ENCODE data around the gene SYTL2.

The SYTL2 gene

GRCh38 chr11:85726381-85726780 lies 84.6 kb downstream of the SYTL2 start:
- no peak for DNase-seq (ENCODE audit: low read depth in 2 of 2)

- no peak for DNase-seq (ENCODE audit: low read depth in 2 of 2)
Measured at GRCh38 chr11:85725510-85726258, 85.3 kb downstream of the SYTL2 start.

GRCh38 chr11:85724748-85725465 lies 86.0 kb downstream of the SYTL2 start:
- DNase-seq (ENCODE audit: low read depth in 2 of 2) = no peak

GRCh38 chr11:85723088-85723487 lies 87.9 kb downstream of the SYTL2 start:
- DNase-seq (ENCODE audit: low read depth in 2 of 2) = no peak

GRCh38 chr11:85721191-85721590 lies 89.8 kb downstream of the SYTL2 start:
- no peak for DNase-seq (ENCODE audit: low read depth in 2 of 2)

GRCh38 chr11:85718991-85719807 lies 91.7 kb downstream of the SYTL2 start:
- DNase-seq (ENCODE audit: low read depth in 2 of 2) = no peak

GRCh38 chr11:85718126-85718943 lies 92.6 kb downstream of the SYTL2 start:
- DNase-seq (ENCODE audit: low read depth in 2 of 2) = no peak

GRCh38 chr11:85717429-85717828 lies 93.5 kb downstream of the SYTL2 start:
- no peak for DNase-seq (ENCODE audit: low read depth in 2 of 2)

- DNase-seq (ENCODE audit: low read depth in 2 of 2) = no peak
Measured at GRCh38 chr11:85712953-85713352, 98.0 kb downstream of the SYTL2 start.

- DNase-seq (ENCODE audit: low read depth in 2 of 2) = no peak
Measured at GRCh38 chr11:85710917-85711316, 100.0 kb downstream of the SYTL2 start.

GRCh38 chr11:85709941-85710702 lies 100.8 kb downstream of the SYTL2 start:
- no peak for DNase-seq (ENCODE audit: low read depth in 2 of 2)

GRCh38 chr11:85705800-85706199 lies 105.1 kb downstream of the SYTL2 start:
- DNase-seq (ENCODE audit: low read depth in 2 of 2) = no peak

GRCh38 chr11:85704967-85705366 lies 106.0 kb downstream of the SYTL2 start:
- DNase-seq (ENCODE audit: low read depth in 2 of 2) = no peak

- no peak for DNase-seq (ENCODE audit: low read depth in 2 of 2)
Measured at GRCh38 chr11:85699957-85700741, 110.8 kb downstream of the SYTL2 start.

- no peak for DNase-seq (ENCODE audit: low read depth in 2 of 2)
Measured at GRCh38 chr11:85698195-85698594, 112.7 kb downstream of the SYTL2 start.

- DNase-seq (ENCODE audit: low read depth in 2 of 2) = no peak
Measured at GRCh38 chr11:85697747-85698146, 113.2 kb downstream of the SYTL2 start.

GRCh38 chr11:85695546-85695945 lies 115.4 kb downstream of the SYTL2 start:
- no peak for DNase-seq (ENCODE audit: low read depth in 2 of 2)

- DNase-seq (ENCODE audit: low read depth in 2 of 2) = no peak
Measured at GRCh38 chr11:85694385-85694980, 116.5 kb downstream of the SYTL2 start.

- no peak for DNase-seq (ENCODE audit: low read depth in 2 of 2)
Measured at GRCh38 chr11:85685820-85686459, 125.0 kb downstream of the SYTL2 start, which contains the start of gene CCDC89. Gene CCDC89, minus strand, starts transcription at chr11:85686195. Its CDS starts 65 bp downstream, at chr11:85686130.

All from stimulated activated CD8-positive, alpha-beta memory T cell treated with anti-CD3 and anti-CD28 coated beads, Interleukin-7, amount 100 ng/mL, for 4 hours (primary cell).